Activated naive CD8-positive, alpha-beta T cell treated with anti-CD3 and anti-CD28 coated beads for 36 hours (primary cell): Measurements from ENCODE around the gene ZCCHC7. TPM values are rescaled to one million over a fixed set of nuclear protein-coding genes. Genes with fewer than 3 reads are reported as not detected.
"Not testable (repeated sequence)": the region's sequence is repeated elsewhere in the genome, so short reads cannot be mapped to it uniquely, and the experiment has no call there.

Experiments used
- DNase-seq: peaks from one replicate; pipeline ENCODE4 v3.0.0; 2021
- H3K27ac Mint-ChIP-seq: one replicate; pipeline ENCODE4 v1.8.0; 2022; ENCODE audit warnings: mild to moderate bottlenecking, moderate library complexity, mixed read lengths
- H3K27me3 Mint-ChIP-seq: one replicate; pipeline ENCODE4 v1.8.0; 2022; ENCODE audit warnings: mild to moderate bottlenecking, mixed read lengths
- H3K36me3 Mint-ChIP-seq: one replicate; pipeline ENCODE4 v1.8.0; 2021; ENCODE audit warnings: mild to moderate bottlenecking, mixed read lengths
- H3K4me1 Mint-ChIP-seq: one replicate; pipeline ENCODE4 v1.8.0; 2021; ENCODE audit warnings: mixed read lengths
- H3K4me3 Mint-ChIP-seq: one replicate; pipeline ENCODE4 v1.8.0; 2022; ENCODE audit warnings: mild to moderate bottlenecking, moderate library complexity, mixed read lengths
- H3K9me3 Mint-ChIP-seq: one replicate; pipeline ENCODE4 v1.8.0; 2022; ENCODE audit warnings: mixed read lengths
- total RNA-seq, 2 experiments: library from RNA; stranded (reverse); gene quantifications; one replicate each; pipeline ENCODE4 v1.2.3, GENCODE V29; 2021

Gene ZCCHC7
- total RNA-seq, result 10 to 100 TPM; 35.4 to 37.5 TPM

DNA sequence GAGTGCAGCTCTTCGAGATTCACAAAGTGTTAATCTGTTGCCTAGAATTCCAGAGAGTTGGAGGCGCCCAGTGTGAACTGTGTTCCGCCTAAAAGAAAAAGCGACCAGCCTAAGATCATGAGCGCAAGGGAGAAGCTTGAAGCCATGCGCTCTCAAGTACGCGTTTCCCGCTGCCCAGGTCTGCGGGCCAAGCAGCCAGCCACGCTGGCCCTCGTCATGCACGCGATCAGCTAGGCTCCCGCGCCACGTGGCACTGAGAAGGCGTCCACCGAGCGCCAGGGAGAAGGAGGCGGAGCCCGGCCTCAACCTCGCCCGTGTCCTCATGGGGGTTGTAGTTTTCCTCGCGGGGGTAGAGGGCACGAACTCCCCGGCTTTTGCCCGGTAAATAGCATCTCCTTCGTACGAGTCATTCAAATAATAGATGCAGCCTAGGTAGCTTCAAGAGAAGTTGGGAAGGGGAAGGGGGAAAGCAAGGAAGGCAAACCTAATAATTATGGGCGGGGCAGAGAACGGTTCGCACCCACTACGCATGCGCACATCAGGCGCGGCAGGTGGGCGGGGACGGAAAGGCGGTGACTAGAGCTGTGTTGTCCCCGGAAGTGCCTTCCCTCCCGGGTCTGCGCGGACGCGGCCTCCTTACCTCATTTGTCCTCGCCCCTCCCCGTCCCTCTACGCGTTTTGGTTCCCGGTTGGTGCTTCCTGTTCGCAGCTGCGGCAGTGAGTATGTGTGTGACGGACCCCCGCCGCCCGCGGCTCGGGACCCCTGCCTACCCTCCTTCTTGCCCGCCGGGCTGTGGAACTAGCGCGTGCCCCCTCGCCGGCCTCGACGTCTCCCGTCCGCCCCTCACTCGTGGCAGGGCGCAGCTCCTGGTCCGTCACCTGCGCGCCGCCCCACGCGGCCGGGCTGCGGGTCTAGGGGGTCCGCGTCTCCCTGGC is at the start of gene ZCCHC7:
Gene ZCCHC7 (plus strand): TSS at position 668 of the 936 bp plus-strand sequence.
- Mint-ChIP-seq H3K4me1 (peaks cover 25% of the 10 kb centered on the region), H3K36me3 (peaks cover 18% of the 10 kb centered on the region), H3K27ac (peak within 1 kb of the TSS; percentile 99), H3K4me3 (peak within 1 kb of the TSS; percentile 97), H3K9me3 (peaks cover 6% of the 10 kb centered on the region), H3K27me3 (no peaks in the 10 kb centered on the region)
- DNase-seq, result peak; percentile 95

DNA sequence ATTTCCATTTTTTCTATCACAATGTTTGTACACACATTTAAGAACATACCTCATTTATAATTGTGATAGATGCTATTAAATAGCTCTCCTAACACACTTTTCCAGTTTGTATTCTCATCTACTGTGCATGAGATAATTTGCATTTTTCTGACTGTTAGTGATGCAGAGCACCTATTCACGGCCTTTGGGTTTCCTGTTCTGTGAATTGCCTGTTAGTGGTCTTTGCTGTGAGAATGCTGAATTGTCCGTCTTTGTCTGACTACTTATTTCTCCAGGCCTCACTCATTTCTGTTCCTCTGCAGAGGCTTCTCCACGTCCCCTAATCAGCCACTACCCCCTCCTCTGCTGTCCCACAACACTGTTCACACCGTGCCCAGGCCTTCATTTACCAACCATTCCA is 45.6 kb upstream of the ZCCHC7 start:
- H3K27ac Mint-ChIP-seq, H3K4me1 Mint-ChIP-seq, DNase-seq, H3K36me3 Mint-ChIP-seq, H3K27me3 Mint-ChIP-seq, H3K9me3 Mint-ChIP-seq, H3K4me3 Mint-ChIP-seq: not testable (repeated sequence)

DNA sequence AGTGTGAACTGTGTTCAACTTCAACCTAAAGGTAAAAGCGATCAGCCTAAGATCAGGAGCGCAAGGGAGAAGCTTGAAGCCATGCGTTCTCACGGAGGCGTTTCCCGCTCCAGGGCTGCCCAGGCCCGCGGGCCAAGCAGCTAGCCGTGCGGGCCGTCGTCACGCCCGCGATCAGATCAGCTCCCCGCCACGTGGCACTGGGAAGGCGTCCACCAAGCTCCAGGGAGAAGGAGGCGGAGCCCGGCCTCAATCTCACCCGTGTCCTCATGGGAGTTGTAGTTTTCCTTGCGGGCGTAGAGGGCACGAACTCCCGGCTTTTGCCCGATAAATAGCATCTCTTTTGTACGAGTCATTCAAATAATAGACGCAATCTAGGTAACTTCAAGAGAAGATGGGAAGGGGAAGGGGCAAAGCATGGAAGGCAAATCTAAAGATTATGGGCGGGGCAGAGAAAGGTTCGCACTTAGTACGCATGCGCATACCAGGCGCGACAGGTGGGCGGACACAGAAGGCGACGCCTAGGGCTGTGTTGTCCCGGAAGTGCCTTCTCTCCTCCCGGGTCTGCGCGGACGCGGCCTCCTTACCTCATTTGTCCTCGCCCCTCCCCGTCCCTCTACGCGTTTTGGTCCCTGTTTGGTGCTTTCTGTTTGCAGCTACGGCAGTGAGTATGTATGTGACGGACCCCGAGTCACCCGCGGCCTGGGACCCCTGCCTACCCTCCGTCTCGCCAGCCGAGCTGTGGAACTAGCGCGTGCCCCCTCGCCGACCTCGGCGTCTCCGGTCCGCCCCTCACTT is 40.8 kb upstream of the ZCCHC7 start:
- peaks cover 40% of the 10 kb centered on the region for H3K4me1 Mint-ChIP-seq

DNA sequence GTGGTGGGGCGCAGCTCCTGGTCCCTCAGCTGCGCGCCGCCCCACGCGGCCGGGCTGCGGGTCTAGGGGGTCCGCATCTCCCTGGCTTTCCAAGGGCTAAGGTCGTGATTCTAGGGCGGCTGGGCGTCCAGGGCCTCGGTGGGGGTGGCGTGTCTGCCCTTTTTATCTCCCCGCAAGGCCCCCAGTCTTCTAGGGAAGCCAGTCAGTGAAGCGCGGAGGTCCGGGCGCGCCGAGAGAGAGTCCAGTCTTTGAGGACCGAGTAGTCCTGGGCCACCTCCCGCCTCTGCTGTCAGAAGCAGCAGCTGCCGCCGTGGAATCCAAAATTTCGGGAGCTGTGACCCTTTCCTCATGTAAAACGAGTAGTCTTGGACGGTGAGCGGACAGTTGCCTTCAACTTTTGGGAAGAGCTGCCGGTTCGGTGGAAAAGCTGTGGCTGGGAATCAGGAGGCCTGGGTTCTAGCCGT is 40.2 kb upstream of the ZCCHC7 start:
- Mint-ChIP-seq H3K4me1 (peaks cover 44% of the 10 kb centered on the region), H3K36me3 (peaks cover 24% of the 10 kb centered on the region), H3K27ac (peak overlapping the region; percentile 99), H3K4me3 (peak overlapping the region; percentile 97)
- H3K27me3 Mint-ChIP-seq, H3K9me3 Mint-ChIP-seq, DNase-seq: not testable (repeated sequence)

More for the DNA sequence above, 40.8 kb upstream of the ZCCHC7 start:
- peaks cover 5% of the 10 kb centered on the region for H3K9me3 Mint-ChIP-seq
- peak overlapping the region; percentile 97 for H3K4me3 Mint-ChIP-seq
- peaks cover 21% of the 10 kb centered on the region for H3K36me3 Mint-ChIP-seq
- peaks cover 5% of the 10 kb centered on the region for H3K27me3 Mint-ChIP-seq
- peak overlapping the region; percentile 99 for H3K27ac Mint-ChIP-seq
- peak; percentile 91 for DNase-seq

DNA sequence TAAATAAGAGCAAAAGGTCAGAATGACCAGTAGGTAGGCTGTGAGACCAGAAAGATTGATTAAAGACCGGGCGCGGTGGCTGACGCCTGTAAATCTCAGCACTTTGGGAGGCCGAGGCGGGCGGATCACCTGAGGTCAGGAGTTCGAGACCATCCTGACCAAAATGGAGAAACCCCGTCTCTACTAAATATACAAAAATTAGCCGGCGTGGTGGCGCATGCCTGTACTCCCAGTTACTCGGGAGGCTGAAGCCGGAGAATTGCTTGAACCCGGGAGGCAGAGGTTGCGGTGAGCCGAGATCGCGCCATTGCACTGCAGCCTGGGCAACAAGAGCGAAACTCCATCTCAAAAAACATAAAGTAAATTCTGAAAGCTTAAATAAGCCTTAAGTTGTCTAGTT is 38.9 kb upstream of the ZCCHC7 start:
- not testable (repeated sequence) for DNase-seq, H3K27ac Mint-ChIP-seq, H3K27me3 Mint-ChIP-seq, H3K9me3 Mint-ChIP-seq
- Mint-ChIP-seq H3K36me3 (peaks cover 35% of the 10 kb centered on the region), H3K4me3 (peak overlapping the region; percentile 97), H3K4me1 (peaks cover 51% of the 10 kb centered on the region)

DNA sequence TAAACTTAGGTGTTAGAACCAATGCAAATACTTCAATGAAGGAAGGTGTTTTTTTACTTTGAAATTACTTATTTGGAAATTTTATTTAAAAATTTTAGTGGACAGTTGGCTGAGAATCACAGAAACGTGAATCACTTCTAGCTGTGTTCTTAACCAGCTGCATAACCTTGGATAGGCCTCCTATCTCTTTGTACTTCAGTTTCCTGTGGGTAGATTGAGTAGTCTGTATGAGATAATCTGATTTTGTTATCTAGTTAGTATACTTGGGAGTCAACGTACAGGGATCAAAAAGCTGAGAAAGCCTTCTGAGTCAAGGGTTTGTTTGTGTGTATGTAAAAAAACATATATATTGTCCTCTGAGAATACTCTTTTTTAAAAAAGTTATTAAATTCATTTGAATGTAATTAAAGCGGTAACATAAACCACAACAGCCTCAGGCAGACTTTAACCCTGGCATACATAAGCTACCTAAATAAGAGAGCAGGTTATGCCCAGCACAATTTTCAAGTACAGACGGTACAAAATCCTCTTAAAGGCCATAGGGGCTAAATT is 38.1 kb upstream of the ZCCHC7 start:
- DNase-seq, result no peak
- H3K9me3 Mint-ChIP-seq, result peaks cover 5% of the 10 kb centered on the region
- peak overlapping the region; percentile 97 for H3K4me3 Mint-ChIP-seq
- peaks cover 5% of the 10 kb centered on the region for H3K27me3 Mint-ChIP-seq
- peak overlapping the region; percentile 31 for H3K27ac Mint-ChIP-seq
- peaks cover 42% of the 10 kb centered on the region for H3K36me3 Mint-ChIP-seq
- peaks cover 51% of the 10 kb centered on the region for H3K4me1 Mint-ChIP-seq

DNA sequence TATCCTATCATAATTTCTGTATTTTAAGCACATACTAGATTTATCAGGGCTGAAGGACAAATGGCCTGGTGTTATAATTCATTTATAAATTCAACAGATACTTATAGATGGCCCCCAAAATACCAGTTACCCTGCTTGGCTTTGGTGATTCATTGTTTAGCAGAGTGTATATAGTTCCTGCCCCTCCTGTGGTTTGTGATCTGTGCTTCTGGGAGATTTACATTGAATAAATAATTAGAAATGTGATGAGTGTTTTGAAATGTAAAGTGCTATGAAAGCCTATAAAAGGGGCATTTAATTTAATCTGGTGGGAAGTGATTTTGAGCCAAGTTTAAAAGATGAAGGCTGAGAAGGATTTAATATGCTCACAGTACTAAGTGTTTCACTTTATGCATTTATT is 36.7 kb upstream of the ZCCHC7 start:
- H3K27me3 Mint-ChIP-seq, result peaks cover under 1% of the 10 kb centered on the region
- H3K36me3 Mint-ChIP-seq, result peaks cover 50% of the 10 kb centered on the region
- no peak for DNase-seq
- H3K4me3 Mint-ChIP-seq, result no peak overlapping the region
- no peak overlapping the region for H3K27ac Mint-ChIP-seq
- H3K9me3 Mint-ChIP-seq, result peaks cover 5% of the 10 kb centered on the region
- peaks cover 52% of the 10 kb centered on the region for H3K4me1 Mint-ChIP-seq

DNA sequence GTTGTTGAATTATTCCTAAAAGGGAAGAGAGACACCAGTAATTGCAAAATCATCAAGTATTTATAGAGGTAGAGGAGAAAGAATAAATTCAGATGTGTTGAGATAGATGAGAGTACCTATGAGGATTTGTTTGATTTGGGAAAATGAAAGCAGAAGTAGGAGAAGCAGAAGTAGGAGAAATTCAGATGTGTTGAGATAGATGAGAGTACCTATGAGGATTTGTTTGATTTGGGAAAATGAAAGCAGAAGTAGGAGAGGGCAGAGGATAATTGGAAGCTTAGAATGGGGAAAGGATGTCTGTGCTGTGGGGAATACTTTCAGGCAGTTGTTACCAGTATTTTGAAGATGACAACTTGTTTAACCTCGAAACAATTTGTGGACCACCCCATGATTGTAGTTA is 35.1 kb upstream of the ZCCHC7 start:
- no peak overlapping the region for H3K4me3 Mint-ChIP-seq
- DNase-seq, result no peak
- H3K4me1 Mint-ChIP-seq, result peaks cover 49% of the 10 kb centered on the region
- H3K9me3 Mint-ChIP-seq, result no peaks in the 10 kb centered on the region
- H3K27me3 Mint-ChIP-seq, result no peaks in the 10 kb centered on the region
- no peak overlapping the region for H3K27ac Mint-ChIP-seq
- peaks cover 55% of the 10 kb centered on the region for H3K36me3 Mint-ChIP-seq

DNA sequence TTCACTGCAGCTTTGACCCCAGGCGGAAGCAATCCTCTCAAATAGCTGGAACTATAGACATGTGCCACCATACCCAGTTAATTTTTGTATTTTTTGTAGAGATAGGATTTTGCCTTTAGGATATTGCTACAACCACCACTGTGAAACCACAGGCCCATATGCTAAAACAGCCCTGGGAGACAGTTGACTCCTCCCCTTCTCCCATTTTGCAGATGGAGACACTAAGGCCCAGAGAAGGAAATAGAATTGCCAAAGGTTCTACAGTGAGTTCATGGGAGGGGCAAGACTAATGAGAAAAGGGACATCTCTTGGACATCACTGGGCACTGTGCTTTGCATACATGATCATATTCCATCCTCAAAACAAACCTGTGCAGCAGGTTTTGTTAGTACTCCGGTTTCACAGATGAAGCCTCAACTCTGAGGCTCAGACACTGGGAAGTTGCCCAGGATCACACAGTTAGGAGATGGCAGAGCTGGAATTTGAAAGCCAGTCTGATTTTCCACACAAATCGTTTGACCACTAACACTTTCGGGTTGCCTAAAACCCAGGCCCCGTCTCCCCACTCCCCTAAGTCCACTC is 27.6 kb upstream of the ZCCHC7 start:
- not testable (repeated sequence) for H3K9me3 Mint-ChIP-seq, H3K27me3 Mint-ChIP-seq, H3K4me1 Mint-ChIP-seq, H3K4me3 Mint-ChIP-seq, DNase-seq, H3K27ac Mint-ChIP-seq
- H3K36me3 Mint-ChIP-seq, result peaks cover 13% of the 10 kb centered on the region

DNA sequence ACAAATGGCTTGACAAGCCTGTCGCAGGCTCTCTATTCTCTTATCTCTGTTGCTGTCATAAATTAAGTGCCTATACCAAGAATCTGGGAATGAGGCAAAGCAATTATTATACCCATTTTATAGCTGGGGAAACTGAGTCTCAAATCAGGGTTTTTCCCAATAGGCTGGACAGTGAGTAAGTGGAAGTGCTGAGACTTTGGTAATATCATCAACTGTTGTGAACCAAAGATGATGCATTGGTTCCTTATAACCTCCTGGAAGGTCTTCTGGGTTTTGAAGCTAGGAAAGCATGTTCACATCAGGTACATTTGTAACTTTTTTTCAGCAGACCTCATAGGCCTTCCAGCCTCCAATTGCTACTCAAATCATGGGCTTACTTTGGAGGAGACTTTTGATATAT is 25.6 kb upstream of the ZCCHC7 start:
- H3K9me3 Mint-ChIP-seq, result no peaks in the 10 kb centered on the region

DNA sequence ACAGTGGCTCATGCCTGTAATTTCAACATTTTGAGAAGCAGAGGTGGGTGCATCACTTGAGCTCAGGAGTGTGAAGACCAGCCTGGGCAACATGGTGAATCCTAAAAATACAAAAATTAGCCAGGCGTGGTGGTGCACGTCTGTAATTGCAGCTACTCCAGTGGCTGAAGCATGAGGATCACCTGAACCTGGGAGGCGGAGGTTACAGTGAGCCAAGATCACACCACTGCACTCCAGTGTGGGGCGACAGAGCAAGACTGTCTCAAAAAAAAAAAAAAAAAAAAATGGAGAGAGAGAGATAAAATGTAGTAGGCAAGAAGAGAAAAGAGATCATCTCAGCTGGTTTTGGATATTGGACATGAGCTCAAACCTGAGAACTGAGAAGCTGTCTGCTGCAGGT is 23.7 kb upstream of the ZCCHC7 start:
- H3K4me3 Mint-ChIP-seq, result no peak overlapping the region
- no peaks in the 10 kb centered on the region for H3K4me1 Mint-ChIP-seq
- no peaks in the 10 kb centered on the region for H3K36me3 Mint-ChIP-seq
- no peaks in the 10 kb centered on the region for H3K9me3 Mint-ChIP-seq
- H3K27me3 Mint-ChIP-seq, result no peaks in the 10 kb centered on the region
- no peak overlapping the region for H3K27ac Mint-ChIP-seq
- DNase-seq, result no peak

More for the DNA sequence above, 25.6 kb upstream of the ZCCHC7 start:
- H3K4me1 Mint-ChIP-seq, result no peaks in the 10 kb centered on the region
- no peak overlapping the region for H3K27ac Mint-ChIP-seq
- DNase-seq, result no peak
- no peaks in the 10 kb centered on the region for H3K27me3 Mint-ChIP-seq
- H3K4me3 Mint-ChIP-seq, result no peak overlapping the region
- H3K36me3 Mint-ChIP-seq, result peaks cover 2% of the 10 kb centered on the region

DNA sequence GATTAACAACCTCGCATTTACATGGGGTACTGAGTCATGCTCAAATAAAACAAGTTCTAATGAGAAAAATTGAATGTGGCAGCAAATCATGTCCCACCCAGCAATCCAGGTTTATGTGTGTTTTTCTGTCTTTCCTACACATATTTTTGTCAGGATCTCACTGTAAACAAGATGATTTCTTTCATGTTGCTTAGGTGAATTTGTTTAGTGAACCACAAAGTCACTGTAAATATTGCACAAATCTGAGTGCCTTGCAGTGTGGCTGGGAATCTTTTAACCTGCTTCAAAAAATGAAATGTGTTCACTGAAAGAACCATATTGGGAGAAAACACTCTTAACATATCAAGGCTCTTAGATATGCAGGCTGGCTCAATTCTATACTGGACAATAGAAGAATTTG is 23.1 kb upstream of the ZCCHC7 start:
- no peaks in the 10 kb centered on the region for H3K9me3 Mint-ChIP-seq
- no peaks in the 10 kb centered on the region for H3K4me1 Mint-ChIP-seq
- H3K36me3 Mint-ChIP-seq, result no peaks in the 10 kb centered on the region
- DNase-seq, result no peak
- no peaks in the 10 kb centered on the region for H3K27me3 Mint-ChIP-seq
- no peak overlapping the region for H3K4me3 Mint-ChIP-seq
- H3K27ac Mint-ChIP-seq, result no peak overlapping the region

DNA sequence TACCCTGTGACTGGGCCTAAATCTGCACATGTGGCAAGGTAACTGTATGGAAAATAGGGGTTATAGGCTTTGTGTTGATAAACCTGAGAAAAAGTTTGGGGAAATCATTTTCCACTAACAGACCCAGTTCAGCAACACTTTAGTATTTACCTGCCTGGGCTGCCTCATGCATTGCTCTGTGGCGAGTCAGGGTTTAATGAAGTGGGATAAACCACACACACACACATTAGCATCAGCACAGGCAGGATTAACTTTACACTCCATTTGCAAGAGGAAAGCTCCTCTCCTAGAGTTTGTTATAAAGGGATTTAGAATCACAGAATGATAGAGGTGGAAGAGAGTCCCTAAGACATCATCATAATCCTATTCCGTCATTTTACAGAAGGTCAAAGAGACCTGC is 20.0 kb upstream of the ZCCHC7 start:
- H3K4me1 Mint-ChIP-seq, result peaks cover 5% of the 10 kb centered on the region
- H3K36me3 Mint-ChIP-seq, result no peaks in the 10 kb centered on the region
- H3K4me3 Mint-ChIP-seq, result no peak overlapping the region
- DNase-seq, result no peak
- H3K27me3 Mint-ChIP-seq, result no peaks in the 10 kb centered on the region
- no peaks in the 10 kb centered on the region for H3K9me3 Mint-ChIP-seq
- H3K27ac Mint-ChIP-seq, result no peak overlapping the region

DNA sequence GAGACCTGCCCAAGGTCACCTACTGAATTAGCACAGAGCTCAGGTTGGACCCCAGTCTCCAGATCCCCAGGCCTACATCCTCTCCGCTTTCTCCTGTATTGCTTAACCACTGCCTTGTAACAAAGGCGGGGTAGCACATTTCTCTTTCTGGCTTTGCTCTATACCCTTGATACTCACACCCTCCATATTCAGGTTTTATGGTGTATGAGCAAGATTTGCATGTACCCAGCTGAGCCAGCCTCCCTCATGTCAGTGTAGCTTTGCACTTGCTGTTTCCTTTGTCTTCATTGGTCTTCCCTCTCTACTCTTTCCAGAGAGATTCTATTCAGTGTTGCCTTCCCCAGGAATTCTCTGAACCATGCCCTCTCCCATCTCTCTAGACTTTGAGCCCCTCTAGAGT is 19.6 kb upstream of the ZCCHC7 start:
- no peaks in the 10 kb centered on the region for H3K36me3 Mint-ChIP-seq
- H3K9me3 Mint-ChIP-seq, result no peaks in the 10 kb centered on the region
- H3K4me3 Mint-ChIP-seq, result no peak overlapping the region
- H3K4me1 Mint-ChIP-seq, result peaks cover 5% of the 10 kb centered on the region
- H3K27me3 Mint-ChIP-seq, result no peaks in the 10 kb centered on the region
- H3K27ac Mint-ChIP-seq, result no peak overlapping the region
- DNase-seq, result no peak

DNA sequence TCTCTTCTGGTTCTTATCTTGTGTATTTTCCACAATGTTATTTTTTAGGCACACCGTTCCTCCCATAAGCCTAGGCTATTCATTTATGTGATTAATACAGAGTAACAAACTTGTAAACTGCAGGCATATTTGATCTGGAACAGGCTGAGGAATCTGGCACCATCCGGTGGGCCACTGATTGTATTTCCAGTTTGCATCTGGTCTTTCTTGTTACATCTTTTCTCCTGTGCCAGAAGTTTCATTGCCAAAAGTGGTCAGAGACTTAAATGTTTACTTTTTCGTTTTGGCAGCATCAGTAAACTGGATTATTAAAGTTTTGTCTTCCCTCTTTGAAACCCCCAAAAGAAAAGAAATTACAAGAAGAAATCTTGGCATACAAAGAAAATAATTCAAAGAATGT is 17.9 kb upstream of the ZCCHC7 start:
- Mint-ChIP-seq H3K27ac (no peak overlapping the region), H3K9me3 (no peaks in the 10 kb centered on the region), H3K36me3 (no peaks in the 10 kb centered on the region), H3K4me1 (peaks cover 15% of the 10 kb centered on the region), H3K27me3 (no peaks in the 10 kb centered on the region), H3K4me3 (no peak overlapping the region)
- DNase-seq, result no peak
